ENCODE results near the gene QKI. TPM values are rescaled to one million over a fixed set of nuclear protein-coding genes. Genes with fewer than 3 reads are reported as not detected.
"Not testable (repeated sequence)": the region's sequence is repeated elsewhere in the genome, so short reads cannot be mapped to it uniquely, and the experiment has no call there.

Gene QKI
- total RNA-seq, 1 donor from 2014 or later, result 247 TPM

DNA sequence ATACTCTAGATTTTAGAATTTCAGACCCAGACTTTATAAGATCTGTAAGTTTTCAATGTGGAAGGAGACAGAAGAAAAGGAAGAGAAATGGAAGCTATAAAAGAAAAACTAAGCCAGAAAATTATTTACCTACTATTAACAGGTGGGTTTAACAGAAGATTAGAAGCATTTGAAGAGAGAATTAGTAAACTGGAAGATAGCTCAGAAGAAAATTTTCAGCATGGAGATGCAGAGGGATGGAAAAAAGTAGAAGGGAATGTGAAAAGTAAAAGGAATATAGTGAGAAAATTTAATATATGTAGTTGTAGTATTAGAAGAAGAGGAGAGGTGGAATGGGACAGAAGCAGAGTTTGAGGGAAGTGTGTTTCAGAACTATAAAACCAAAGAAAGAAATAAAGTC, 56.1 kb downstream of the QKI start:
- no peak for ATAC-seq
- H3K27ac ChIP-seq, result no peak overlapping the region
- H3K27me3 ChIP-seq (ENCODE audit: low read depth), result no peaks in the 10 kb centered on the region
- TF ChIP-seq CTCF (IDR thresholded peaks at IDR 0.05), result no peak
- H3K4me3 ChIP-seq, result no peak overlapping the region
- peaks cover 23% of the 10 kb centered on the region for H3K4me1 ChIP-seq
- peaks cover 8% of the 10 kb centered on the region for H3K9me3 ChIP-seq
- no peak for DNase-seq
- intact Hi-C loops (cut with DNase I), result no loop called here
- no peaks in the 10 kb centered on the region for H3K36me3 ChIP-seq

DNA sequence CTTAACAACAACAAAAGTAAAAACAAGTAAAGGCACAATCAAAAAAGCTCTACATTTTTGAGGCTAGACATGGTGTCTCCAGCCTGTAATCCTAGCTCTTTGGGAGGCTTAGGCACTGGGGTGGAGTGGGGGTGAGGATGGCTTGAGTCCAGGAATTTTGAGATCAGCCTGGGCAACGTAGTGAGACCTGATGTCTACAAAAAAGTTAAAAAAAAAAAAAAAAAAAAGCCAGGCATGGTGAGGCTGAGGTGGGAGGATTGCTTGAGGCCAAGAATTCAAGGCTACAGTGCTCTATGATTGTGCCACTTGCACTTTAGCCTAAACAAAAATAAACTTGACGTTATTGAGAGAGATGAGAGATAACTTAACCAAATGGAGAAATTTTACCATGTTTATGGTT, 60.1 kb downstream of the QKI start:
- DNase-seq (no peak), ATAC-seq (no peak)
- peaks cover 8% of the 10 kb centered on the region for H3K9me3 ChIP-seq
- intact Hi-C loops (cut with DNase I), result no loop called here
- peaks cover 11% of the 10 kb centered on the region for H3K36me3 ChIP-seq
- H3K4me3 ChIP-seq, result no peak overlapping the region
- no peaks in the 10 kb centered on the region for H3K27me3 ChIP-seq (ENCODE audit: low read depth)
- H3K4me1 ChIP-seq, result no peaks in the 10 kb centered on the region
- no peak overlapping the region for H3K27ac ChIP-seq
- no peak for TF ChIP-seq CTCF (IDR thresholded peaks at IDR 0.05)

GRCh38 chr6:163476946-163477345, 62.4 kb downstream of the QKI start:
- intact Hi-C loops (cut with DNase I); ATAC-seq; DNase-seq; H3K4me1 ChIP-seq; H3K27me3 ChIP-seq (ENCODE audit: low read depth); H3K27ac ChIP-seq; H3K4me3 ChIP-seq; H3K9me3 ChIP-seq: not testable (repeated sequence)
- peaks cover 33% of the 10 kb centered on the region for H3K36me3 ChIP-seq

- Histone ChIP-seq H3K4me3 (no peak overlapping the region), H3K27me3 (ENCODE audit: low read depth) (no peaks in the 10 kb centered on the region), H3K9me3 (no peaks in the 10 kb centered on the region), H3K36me3 (peaks cover 34% of the 10 kb centered on the region), H3K27ac (no peak overlapping the region), H3K4me1 (peaks cover 30% of the 10 kb centered on the region)
- TF ChIP-seq CTCF (IDR thresholded peaks at IDR 0.05), result no peak
- intact Hi-C loops (cut with DNase I), result no loop called here
- ATAC-seq (no peak), DNase-seq (no peak)
Measured at GRCh38 chr6:163483107-163483506, 68.6 kb downstream of the QKI start.

- intact Hi-C loops (cut with DNase I), result no loop called here
- Histone ChIP-seq H3K36me3 (peaks cover 15% of the 10 kb centered on the region), H3K27me3 (ENCODE audit: low read depth) (no peaks in the 10 kb centered on the region), H3K27ac (no peak overlapping the region), H3K9me3 (no peaks in the 10 kb centered on the region), H3K4me3 (no peak overlapping the region), H3K4me1 (peaks cover 51% of the 10 kb centered on the region)
- no peak for ATAC-seq
- DNase-seq, result no peak
- TF ChIP-seq CTCF (IDR thresholded peaks at IDR 0.05), result no peak
Measured at GRCh38 chr6:163485388-163485851, 70.9 kb downstream of the QKI start.

GRCh38 chr6:163486821-163487220, 72.3 kb downstream of the QKI start:
- Histone ChIP-seq H3K4me1 (peaks cover 60% of the 10 kb centered on the region), H3K9me3 (no peaks in the 10 kb centered on the region), H3K4me3 (no peak overlapping the region), H3K36me3 (peaks cover 2% of the 10 kb centered on the region), H3K27me3 (ENCODE audit: low read depth) (no peaks in the 10 kb centered on the region), H3K27ac (no peak overlapping the region)
- intact Hi-C loops (cut with DNase I), result no loop called here
- ATAC-seq (no peak), DNase-seq (no peak)
- TF ChIP-seq CTCF (IDR thresholded peaks at IDR 0.05), result no peak
